Activated T-cell treated with anti-CD3 and anti-CD28 coated beads, Interleukin-2, amount 50 U/mL, for 4 hours (primary cell): Measurements from ENCODE around the gene SDR42E1. TPM values are rescaled to one million over a fixed set of nuclear protein-coding genes. Genes with fewer than 3 reads are reported as not detected.
"Not testable (repeated sequence)": the region's sequence is repeated elsewhere in the genome, so short reads cannot be mapped to it uniquely, and the experiment has no call there.

Experiments
- ATAC-seq, 2 donors: fragments of 200-7000 bp; cut with Tn5 transposase; one replicate each; pipeline ENCODE4 v1.10.0; 2021
- DNase-seq: peaks from one replicate; pipeline ENCODE4 v3.0.0-alpha.2; 2020
- H3K27me3 Mint-ChIP-seq: one replicate; pipeline ENCODE4 v1.8.0; 2021; ENCODE audit warnings: low read depth, mixed read lengths
- H3K36me3 Mint-ChIP-seq: one replicate; pipeline ENCODE4 v1.8.0; 2022; ENCODE audit warnings: mixed read lengths; ENCODE audit not compliant: insufficient read depth
- H3K4me1 Mint-ChIP-seq: one replicate; pipeline ENCODE4 v1.8.0; 2021; ENCODE audit warnings: low read depth, mixed read lengths
- H3K4me3 Mint-ChIP-seq: one replicate; pipeline ENCODE4 v1.8.0; 2021; ENCODE audit warnings: mild to moderate bottlenecking, moderate library complexity, mixed read lengths
- H3K9me3 Mint-ChIP-seq: one replicate; pipeline ENCODE4 v1.8.0; 2021; ENCODE audit warnings: mixed read lengths
- total RNA-seq, 3 donors: library from RNA; stranded (reverse); gene quantifications; one replicate each; pipeline ENCODE4 v1.2.1, GENCODE V29; 2021

The SDR42E1 gene
- total RNA-seq, 3 donors from 2014 or later = 2.0 to 5.7 (median 5.5) TPM

DNA sequence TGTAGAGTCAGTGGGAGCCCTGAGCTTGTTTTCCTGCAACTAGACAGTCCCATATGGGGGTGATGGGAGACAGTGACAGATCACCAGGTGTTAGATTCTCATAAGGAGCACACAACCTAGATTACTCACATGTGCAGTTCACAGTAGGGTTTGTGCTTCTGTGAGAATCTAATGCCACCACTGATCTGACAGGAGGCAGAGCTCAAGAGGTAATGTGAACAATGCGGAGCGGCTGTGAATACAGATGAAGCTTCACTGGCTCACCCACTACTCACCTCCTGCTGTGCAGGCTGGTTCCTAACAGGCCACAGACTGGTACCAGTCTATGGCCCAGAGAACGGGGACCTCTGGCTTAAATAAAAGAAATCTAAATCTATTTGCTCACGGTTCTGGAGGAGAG is 13.6 kb upstream of the SDR42E1 start:
- Mint-ChIP-seq H3K4me3 (no peak overlapping the region), H3K36me3 (no peaks in the 10 kb centered on the region), H3K9me3 (no peaks in the 10 kb centered on the region), H3K27me3 (peaks cover 16% of the 10 kb centered on the region), H3K4me1 (no peaks in the 10 kb centered on the region)
- no peak for ATAC-seq
- no peak for DNase-seq

DNA sequence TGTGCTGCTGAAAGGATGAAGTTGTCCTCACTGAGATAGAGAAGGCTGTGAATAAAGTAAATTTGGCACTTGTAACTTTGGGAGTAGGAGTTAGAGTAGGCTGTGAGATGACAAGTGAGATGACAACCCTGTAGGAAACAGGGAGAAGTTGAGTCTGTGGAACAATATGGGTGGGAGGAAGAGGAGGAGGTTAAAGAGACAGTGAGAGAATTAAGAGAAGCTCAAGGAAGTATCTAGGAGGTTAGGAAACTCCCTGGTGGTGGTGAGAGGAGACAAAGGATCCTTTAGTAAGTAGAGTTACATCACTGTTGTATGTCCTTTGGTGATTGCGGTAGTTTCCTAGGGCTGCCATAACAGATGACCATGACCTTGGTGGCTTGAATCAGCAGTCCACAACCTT is 13.0 kb upstream of the SDR42E1 start:
- no peak for ATAC-seq
- DNase-seq = no peak
- Mint-ChIP-seq H3K4me1 (no peaks in the 10 kb centered on the region), H3K27me3 (peaks cover 19% of the 10 kb centered on the region), H3K9me3 (no peaks in the 10 kb centered on the region), H3K36me3 (no peaks in the 10 kb centered on the region), H3K4me3 (no peak overlapping the region)

DNA sequence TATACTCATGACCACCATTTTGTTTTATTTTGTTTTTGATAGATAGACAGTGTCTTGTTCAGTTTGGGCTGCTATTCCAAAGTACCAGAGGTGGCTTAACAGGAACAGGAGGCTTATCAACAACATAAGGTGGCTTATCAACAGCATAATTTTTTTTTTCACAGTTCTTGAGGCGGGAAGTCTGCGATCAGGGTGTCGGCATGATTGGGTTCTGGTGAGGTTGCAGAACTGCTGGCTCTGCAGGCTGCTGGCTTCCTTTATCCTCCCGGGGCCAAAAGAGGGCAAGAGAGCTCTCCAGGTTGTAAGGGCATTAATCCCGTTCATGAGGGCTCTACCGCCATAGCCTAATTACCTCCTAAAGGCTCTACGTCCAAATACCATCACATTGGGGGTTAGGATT is 11.9 kb upstream of the SDR42E1 start:
- Mint-ChIP-seq H3K36me3 (no peaks in the 10 kb centered on the region), H3K27me3 (peaks cover 27% of the 10 kb centered on the region), H3K4me3 (no peak overlapping the region), H3K9me3 (no peaks in the 10 kb centered on the region), H3K4me1 (no peaks in the 10 kb centered on the region)
- DNase-seq = no peak
- ATAC-seq = no peak

DNA sequence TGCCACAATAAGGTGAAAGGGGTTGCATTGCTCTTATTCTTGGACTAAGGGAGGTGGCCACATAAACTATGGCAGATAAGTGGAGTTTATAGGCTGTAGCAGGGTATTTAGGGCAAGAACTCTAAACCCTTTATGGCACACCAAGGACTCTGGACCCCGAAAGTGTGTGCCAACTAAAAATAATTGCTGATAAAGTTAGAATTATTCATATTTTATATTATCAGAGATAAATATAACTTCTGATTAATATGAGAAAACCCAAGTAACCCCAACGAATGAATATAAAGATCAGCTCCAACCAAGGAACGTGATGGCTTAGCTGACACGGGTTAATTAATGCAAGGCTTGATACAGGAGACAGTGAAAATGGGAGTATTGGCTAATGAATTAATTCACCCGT is 8.8 kb upstream of the SDR42E1 start:
- Mint-ChIP-seq H3K36me3 (no peaks in the 10 kb centered on the region), H3K27me3 (peaks cover 29% of the 10 kb centered on the region), H3K4me1 (no peaks in the 10 kb centered on the region), H3K9me3 (peaks cover 2% of the 10 kb centered on the region), H3K4me3 (no peak overlapping the region)
- ATAC-seq (no peak), DNase-seq (no peak)

DNA sequence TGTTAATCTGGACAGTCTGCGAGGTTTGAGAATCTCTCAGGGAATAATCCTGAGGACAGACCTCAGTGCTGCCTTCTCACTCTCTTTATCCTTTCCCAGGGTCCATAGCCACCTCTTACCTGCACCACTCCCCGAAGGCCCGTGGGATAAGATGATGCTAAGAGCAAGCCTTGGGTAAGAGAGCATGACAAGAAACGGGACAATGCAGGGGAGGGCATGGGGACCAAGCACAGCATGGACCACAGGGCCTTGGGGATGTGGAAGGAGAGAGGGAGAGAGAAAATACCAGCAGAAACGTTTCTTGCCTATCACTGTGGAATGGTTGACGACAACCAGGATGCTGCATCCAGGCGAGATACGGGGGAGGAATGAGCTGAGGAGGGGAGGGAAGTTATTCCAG is 8.3 kb upstream of the SDR42E1 start:
- H3K36me3 Mint-ChIP-seq = no peaks in the 10 kb centered on the region
- no peak for DNase-seq
- H3K27me3 Mint-ChIP-seq = peaks cover 28% of the 10 kb centered on the region
- no peak for ATAC-seq
- no peak overlapping the region for H3K4me3 Mint-ChIP-seq
- H3K9me3 Mint-ChIP-seq = peaks cover 5% of the 10 kb centered on the region
- no peaks in the 10 kb centered on the region for H3K4me1 Mint-ChIP-seq

DNA sequence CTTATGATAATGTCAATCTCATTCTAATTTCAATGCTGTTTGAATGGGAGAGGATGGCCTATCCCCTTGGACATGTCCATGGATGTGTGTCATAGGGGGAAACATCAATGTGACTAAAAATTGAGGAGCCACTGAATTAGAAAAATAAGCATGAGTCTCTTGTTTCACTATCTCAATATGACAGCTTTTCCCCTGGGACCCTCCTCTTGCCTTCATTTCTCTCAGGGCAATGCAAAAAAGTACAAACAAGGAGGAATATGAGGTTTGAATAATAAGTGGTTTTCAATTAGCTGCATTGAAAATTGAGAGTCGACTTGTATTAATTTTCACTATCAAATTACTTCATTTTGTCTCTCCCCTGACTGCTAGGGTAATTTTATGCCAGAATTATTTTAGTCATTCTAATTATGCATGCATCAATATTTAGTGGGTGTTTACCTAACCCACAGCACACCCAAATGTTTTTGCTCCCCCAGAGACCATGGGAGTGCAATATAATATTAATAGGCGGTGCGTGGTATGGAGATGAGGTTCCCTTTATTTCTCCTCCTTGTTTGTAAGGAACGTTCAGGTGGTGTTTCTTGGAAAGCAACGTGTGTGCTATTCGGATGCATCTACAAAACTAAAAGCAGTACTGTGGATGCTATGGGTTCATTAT is 6.8 kb upstream of the SDR42E1 start:
- Mint-ChIP-seq H3K4me3 (no peak overlapping the region), H3K9me3 (peaks cover 5% of the 10 kb centered on the region), H3K27me3 (peaks cover 16% of the 10 kb centered on the region), H3K4me1 (no peaks in the 10 kb centered on the region), H3K36me3 (no peaks in the 10 kb centered on the region)
- ATAC-seq = no peak
- no peak for DNase-seq

DNA sequence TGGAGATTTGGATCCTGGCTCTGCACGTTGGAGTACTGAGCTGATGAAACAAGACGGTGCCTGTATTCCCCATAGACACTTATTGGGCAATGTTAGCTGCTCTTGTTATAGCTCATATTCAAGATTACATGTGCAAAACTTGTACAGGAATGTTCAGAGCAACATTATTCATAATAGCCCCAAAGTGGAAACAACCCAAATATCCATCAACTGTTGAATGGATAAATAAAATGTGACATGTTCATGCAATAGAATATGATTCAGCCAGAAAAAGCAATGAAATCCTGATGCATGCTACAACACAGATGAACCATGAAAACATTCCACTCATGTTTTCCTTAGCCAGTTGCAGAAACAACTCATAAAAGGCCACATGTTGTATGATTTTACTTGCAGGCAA is 5.7 kb upstream of the SDR42E1 start:
- H3K4me1 Mint-ChIP-seq = no peaks in the 10 kb centered on the region
- ATAC-seq (no peak), DNase-seq (no peak)
- no peaks in the 10 kb centered on the region for H3K36me3 Mint-ChIP-seq
- no peak overlapping the region for H3K4me3 Mint-ChIP-seq
- peaks cover 5% of the 10 kb centered on the region for H3K9me3 Mint-ChIP-seq
- peaks cover 20% of the 10 kb centered on the region for H3K27me3 Mint-ChIP-seq

DNA sequence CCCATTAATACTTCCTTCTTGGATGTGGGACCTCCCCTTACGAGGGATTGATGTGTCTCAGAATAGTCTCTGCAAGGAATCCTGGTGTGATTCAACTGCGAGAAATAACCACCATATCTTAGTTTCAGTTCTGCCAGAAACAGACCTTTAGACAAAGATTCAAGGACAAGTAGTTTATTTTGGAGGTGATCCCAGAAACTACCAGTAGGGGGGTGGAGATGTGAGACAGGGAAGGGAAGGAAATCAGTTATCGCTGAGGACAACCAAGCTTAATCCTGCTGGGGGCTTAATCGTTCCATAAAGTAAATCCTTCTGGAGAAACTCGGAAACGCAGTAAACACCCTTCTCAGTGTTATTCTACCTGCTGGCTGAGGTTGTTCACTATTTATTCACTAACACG is 5.0 kb upstream of the SDR42E1 start:
- Mint-ChIP-seq H3K4me3 (no peak overlapping the region), H3K36me3 (peaks cover 2% of the 10 kb centered on the region), H3K9me3 (peaks cover 5% of the 10 kb centered on the region), H3K27me3 (peaks cover 24% of the 10 kb centered on the region), H3K4me1 (peaks cover 4% of the 10 kb centered on the region)
- no peak for DNase-seq
- no peak for ATAC-seq

DNA sequence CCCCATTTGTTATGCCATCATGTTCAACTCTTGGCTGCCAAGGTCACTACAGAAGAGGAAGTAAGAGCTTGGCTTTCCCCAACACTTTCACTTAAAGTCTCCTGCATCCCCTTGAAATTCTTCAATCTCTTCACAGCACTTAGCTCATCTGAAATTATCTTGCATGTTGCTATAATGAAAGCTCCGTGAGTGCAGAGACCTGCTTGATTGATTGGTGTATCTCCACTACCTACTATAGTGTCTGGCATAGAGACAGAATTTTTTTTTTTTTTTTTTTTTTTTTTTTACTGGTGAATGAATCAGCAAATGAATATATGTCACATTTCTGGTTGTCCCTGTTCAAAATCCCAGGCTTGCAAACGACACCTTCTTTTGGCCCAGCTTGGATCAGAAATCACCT is 1.9 kb upstream of the SDR42E1 start:
- Mint-ChIP-seq H3K27me3 (peaks cover 20% of the 10 kb centered on the region), H3K4me3 (no peak overlapping the region), H3K36me3 (peaks cover 6% of the 10 kb centered on the region), H3K4me1 (peaks cover 11% of the 10 kb centered on the region), H3K9me3 (peaks cover 17% of the 10 kb centered on the region)
- ATAC-seq (no peak), DNase-seq (no peak)

DNA sequence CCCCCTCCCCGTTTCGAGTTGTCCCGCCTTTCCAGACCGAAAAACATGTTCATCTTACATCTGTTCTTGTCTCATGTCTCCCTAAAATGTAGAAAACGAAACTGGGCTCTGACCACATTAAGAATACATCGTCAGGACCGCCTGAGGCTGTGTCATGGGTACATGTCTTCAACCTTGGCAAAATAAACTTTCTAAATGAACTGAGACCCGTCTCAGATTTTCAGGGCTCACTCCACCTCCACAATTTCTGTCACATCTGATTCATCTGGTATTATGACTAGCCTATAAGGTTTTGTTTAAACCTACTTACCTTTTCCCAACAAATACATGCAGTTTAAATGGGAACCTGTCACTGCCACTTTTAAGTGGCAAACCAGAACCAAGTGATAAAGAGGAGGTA is 621 bp downstream of the SDR42E1 start:
- peak overlapping the region; percentile 78 for H3K4me3 Mint-ChIP-seq
- H3K9me3 Mint-ChIP-seq = peaks cover 20% of the 10 kb centered on the region
- ATAC-seq (peak; percentile 32 to 56), DNase-seq (no peak)
- H3K4me1 Mint-ChIP-seq = peaks cover 11% of the 10 kb centered on the region
- peaks cover 6% of the 10 kb centered on the region for H3K36me3 Mint-ChIP-seq
- peaks cover 17% of the 10 kb centered on the region for H3K27me3 Mint-ChIP-seq

DNA sequence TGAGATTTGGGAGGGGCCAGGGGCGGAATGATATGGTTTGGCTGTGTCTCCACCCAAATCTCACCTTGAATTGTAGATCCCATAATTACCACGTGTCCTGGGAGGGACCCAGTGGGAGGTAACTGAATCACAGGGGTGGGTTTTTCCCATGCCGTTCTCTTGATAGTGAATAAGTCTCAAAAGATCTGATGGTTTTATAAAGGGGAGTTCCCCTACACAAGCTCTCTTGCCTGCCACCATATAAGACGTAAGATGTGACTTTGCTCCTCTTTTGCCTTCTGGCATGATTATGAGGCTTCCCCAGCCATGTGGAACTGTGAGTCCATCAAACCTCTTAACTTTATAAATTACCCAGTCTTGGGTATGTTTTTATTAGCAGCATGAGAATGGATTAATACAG is 1.5 kb downstream of the SDR42E1 start:
- ATAC-seq = peak in 1 of 2 donors; percentile 10
- H3K9me3 Mint-ChIP-seq = peaks cover 15% of the 10 kb centered on the region
- not testable (repeated sequence) for H3K4me3 Mint-ChIP-seq

DNA sequence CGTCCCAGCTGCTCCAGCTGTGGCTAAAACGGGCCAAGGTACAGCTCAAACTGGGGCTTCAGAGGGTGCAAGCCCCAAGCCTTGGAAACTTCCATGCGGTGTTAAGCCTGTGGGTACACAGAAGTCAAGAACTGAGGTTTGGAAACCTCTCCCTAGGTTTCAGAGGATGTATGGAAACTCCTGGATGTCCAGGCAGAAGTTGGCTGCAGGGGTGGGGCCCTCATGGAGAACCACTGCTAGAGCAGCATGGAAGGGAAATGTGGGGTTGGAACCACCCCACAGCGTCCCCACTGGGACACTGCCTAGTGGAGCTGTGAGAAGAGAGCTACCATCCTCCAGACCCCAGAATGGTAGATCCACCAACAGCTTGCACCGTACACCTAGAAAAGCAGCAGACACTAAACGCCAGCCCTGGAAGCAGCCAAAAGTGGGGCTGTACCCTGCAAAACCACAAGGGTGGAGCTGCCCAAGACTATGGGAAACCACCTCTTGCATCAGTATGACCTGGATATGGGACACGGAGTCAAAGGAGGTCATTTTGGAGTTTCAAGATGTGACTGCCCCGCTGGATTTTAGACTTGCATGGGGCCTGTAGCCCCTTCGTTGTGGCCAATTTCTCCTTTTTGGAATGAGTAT is 2.2 kb downstream of the SDR42E1 start:
- peaks cover 7% of the 10 kb centered on the region for H3K36me3 Mint-ChIP-seq
- ATAC-seq = no peak
- peaks cover 14% of the 10 kb centered on the region for H3K9me3 Mint-ChIP-seq
- DNase-seq = no peak
- H3K4me1 Mint-ChIP-seq = peaks cover 11% of the 10 kb centered on the region
- peaks cover 17% of the 10 kb centered on the region for H3K27me3 Mint-ChIP-seq
- no peak overlapping the region for H3K4me3 Mint-ChIP-seq

More for the DNA sequence above, 1.5 kb downstream of the SDR42E1 start:
- H3K36me3 Mint-ChIP-seq, DNase-seq: not testable (repeated sequence)
- H3K27me3 Mint-ChIP-seq = peaks cover 17% of the 10 kb centered on the region
- H3K4me1 Mint-ChIP-seq = peaks cover 11% of the 10 kb centered on the region

DNA sequence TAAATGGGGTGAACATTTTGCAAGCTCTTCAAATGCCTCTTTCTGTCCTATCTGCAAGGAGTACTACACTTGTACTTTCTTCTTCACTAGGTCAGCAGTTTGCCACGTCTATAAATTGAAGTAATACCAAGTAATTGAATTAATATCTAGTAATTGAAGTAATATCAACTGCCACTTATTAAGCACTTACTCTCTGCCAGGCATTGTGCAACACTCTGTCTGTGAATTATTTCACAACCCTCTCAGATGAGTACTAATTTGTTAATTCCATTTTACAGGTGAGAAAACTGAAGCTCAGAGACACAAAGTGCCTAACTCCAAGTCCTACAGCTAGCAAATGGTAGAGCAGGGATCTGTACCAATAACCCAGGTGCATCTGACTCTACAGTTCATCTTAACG is 4.1 kb downstream of the SDR42E1 start:
- H3K36me3 Mint-ChIP-seq = peaks cover 9% of the 10 kb centered on the region
- peaks cover 14% of the 10 kb centered on the region for H3K9me3 Mint-ChIP-seq

DNA sequence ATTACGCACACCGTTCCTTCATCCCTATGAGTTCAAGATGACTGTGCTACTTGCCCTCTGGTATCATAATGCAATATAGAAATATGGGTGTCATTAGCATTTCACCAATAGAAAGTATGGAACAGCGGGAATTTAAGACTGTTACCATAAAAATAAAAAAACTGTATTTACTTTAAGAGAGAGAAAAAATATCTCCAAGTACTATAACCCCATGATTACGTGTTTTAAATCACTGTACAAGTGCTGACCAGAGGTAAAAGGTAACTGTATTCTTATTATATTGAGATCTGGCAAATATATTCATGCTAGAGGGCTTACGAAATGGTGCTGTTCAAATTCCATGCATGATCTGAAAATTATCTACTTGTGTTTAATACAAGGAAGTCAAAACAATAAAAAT is 5.2 kb downstream of the SDR42E1 start:
- H3K4me3 Mint-ChIP-seq = no peak overlapping the region
- H3K36me3 Mint-ChIP-seq = peaks cover 9% of the 10 kb centered on the region
- no peak for DNase-seq
- peaks cover 9% of the 10 kb centered on the region for H3K27me3 Mint-ChIP-seq
- no peak for ATAC-seq
- peaks cover 7% of the 10 kb centered on the region for H3K4me1 Mint-ChIP-seq
- peaks cover 14% of the 10 kb centered on the region for H3K9me3 Mint-ChIP-seq

More for the DNA sequence above, 4.1 kb downstream of the SDR42E1 start:
- DNase-seq = no peak
- peaks cover 12% of the 10 kb centered on the region for H3K27me3 Mint-ChIP-seq
- ATAC-seq = no peak
- peaks cover 11% of the 10 kb centered on the region for H3K4me1 Mint-ChIP-seq
- H3K4me3 Mint-ChIP-seq = no peak overlapping the region
